HL-60 (cell line): Measurements from ENCODE around the gene CDKN2AIPNL.
"Not testable (repeated sequence)": the region's sequence is repeated elsewhere in the genome, so short reads cannot be mapped to it uniquely, and the experiment has no call there.

Experiments used
- DNase-seq, 2 experiments: peaks; one replicate each; pipeline ENCODE4 v3.0.0-alpha.2; 2010 to 2020; ENCODE audit warnings: low read depth in 1 of 2, low spot score in 1 of 2
- H3K27ac ChIP-seq: fragments of 250-450 bp; sonication (Bioruptor Pico); replicated peaks from 2 replicates; pipeline ENCODE4 v1.5.1; 2020; ENCODE audit warnings: mild to moderate bottlenecking, moderate library complexity
- H3K27me3 ChIP-seq: fragments of 250-450 bp; sonication (Bioruptor Pico); 2 replicates; pipeline ENCODE4 v1.5.1; 2021; ENCODE audit warnings: mild to moderate bottlenecking, moderate library complexity; ENCODE audit not compliant: insufficient read depth, poor library complexity, severe bottlenecking
- H3K4me3 ChIP-seq: replicated peaks from 2 replicates; pipeline ENCODE4 v1.5.1; 2011; ENCODE audit warnings: mild to moderate bottlenecking, control low read depth, low read length; ENCODE audit not compliant: insufficient read depth
- GABPA ChIP-seq: IDR thresholded peaks from 2 replicates; pipeline ENCODE4 v1.6.1; 2012; ENCODE audit warnings: low read depth
- POLR2AphosphoS5 ChIP-seq: IDR thresholded peaks from 2 replicates; pipeline ENCODE4 v1.6.1; 2012; ENCODE audit warnings: low read depth
- SPI1 ChIP-seq: IDR thresholded peaks from 2 replicates; pipeline ENCODE4 v1.6.1; 2012; ENCODE audit warnings: low read depth, mild to moderate bottlenecking, borderline replicate concordance
- TF ChIP-seq, protein P1 (sequence below): IDR thresholded peaks from one replicate; pipeline ENCODE4 v1.5.1; 2011; ENCODE audit warnings: low read length, control low read depth, inconsistent platforms; ENCODE audit not compliant: insufficient read depth
- TF ChIP-seq, protein P2 (sequence below): IDR thresholded peaks from 2 replicates; pipeline ENCODE4 v1.6.1; 2012; ENCODE audit warnings: low read depth; ENCODE audit not compliant: insufficient replicate concordance

Gene CDKN2AIPNL

DNA sequence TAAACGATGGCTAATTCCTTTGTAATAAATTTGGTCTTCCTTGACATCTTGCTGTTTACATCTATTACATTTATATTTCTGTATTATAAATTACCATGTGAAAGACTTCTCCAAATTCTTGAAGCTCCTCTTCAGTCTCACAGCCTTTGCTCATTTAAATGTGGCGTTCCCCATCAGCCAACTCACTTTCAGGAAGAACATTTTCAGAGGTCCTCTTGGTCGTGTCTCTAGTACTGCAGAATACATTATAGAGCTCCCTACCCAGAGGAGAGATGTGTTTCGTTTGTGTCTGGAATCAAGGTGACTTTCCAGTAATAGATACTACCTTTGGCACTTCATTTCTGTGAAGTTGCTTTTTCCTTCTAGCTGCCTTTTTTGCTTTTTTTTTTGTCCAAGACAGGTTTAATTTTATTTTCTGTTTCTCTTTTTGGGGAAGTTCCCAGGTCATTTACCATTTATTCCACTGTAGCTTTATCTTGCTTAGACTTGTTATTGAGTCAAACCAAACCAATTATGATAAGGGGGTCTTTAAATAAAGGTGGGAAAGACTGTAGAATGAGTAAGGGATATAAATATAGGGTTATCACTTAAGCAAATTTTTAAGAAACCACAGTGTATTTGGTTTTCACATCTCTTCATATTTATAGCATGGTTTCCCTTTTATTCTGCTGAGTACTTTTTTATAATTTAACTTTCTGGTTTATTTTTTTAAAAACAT lies 27.5 kb downstream of the CDKN2AIPNL start:
- H3K4me3 ChIP-seq: no peak overlapping the region
- no peak overlapping the region for H3K27ac ChIP-seq
- no peaks in the 10 kb centered on the region for H3K27me3 ChIP-seq
- TF ChIP-seq, protein P1, sequence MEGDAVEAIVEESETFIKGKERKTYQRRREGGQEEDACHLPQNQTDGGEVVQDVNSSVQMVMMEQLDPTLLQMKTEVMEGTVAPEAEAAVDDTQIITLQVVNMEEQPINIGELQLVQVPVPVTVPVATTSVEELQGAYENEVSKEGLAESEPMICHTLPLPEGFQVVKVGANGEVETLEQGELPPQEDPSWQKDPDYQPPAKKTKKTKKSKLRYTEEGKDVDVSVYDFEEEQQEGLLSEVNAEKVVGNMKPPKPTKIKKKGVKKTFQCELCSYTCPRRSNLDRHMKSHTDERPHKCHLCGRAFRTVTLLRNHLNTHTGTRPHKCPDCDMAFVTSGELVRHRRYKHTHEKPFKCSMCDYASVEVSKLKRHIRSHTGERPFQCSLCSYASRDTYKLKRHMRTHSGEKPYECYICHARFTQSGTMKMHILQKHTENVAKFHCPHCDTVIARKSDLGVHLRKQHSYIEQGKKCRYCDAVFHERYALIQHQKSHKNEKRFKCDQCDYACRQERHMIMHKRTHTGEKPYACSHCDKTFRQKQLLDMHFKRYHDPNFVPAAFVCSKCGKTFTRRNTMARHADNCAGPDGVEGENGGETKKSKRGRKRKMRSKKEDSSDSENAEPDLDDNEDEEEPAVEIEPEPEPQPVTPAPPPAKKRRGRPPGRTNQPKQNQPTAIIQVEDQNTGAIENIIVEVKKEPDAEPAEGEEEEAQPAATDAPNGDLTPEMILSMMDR: no peak
- TF ChIP-seq SPI1 (no peak), POLR2AphosphoS5 (no peak), GABPA (no peak)
- TF ChIP-seq, protein P2, sequence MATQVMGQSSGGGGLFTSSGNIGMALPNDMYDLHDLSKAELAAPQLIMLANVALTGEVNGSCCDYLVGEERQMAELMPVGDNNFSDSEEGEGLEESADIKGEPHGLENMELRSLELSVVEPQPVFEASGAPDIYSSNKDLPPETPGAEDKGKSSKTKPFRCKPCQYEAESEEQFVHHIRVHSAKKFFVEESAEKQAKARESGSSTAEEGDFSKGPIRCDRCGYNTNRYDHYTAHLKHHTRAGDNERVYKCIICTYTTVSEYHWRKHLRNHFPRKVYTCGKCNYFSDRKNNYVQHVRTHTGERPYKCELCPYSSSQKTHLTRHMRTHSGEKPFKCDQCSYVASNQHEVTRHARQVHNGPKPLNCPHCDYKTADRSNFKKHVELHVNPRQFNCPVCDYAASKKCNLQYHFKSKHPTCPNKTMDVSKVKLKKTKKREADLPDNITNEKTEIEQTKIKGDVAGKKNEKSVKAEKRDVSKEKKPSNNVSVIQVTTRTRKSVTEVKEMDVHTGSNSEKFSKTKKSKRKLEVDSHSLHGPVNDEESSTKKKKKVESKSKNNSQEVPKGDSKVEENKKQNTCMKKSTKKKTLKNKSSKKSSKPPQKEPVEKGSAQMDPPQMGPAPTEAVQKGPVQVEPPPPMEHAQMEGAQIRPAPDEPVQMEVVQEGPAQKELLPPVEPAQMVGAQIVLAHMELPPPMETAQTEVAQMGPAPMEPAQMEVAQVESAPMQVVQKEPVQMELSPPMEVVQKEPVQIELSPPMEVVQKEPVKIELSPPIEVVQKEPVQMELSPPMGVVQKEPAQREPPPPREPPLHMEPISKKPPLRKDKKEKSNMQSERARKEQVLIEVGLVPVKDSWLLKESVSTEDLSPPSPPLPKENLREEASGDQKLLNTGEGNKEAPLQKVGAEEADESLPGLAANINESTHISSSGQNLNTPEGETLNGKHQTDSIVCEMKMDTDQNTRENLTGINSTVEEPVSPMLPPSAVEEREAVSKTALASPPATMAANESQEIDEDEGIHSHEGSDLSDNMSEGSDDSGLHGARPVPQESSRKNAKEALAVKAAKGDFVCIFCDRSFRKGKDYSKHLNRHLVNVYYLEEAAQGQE: no peak
- no peak for DNase-seq

DNA sequence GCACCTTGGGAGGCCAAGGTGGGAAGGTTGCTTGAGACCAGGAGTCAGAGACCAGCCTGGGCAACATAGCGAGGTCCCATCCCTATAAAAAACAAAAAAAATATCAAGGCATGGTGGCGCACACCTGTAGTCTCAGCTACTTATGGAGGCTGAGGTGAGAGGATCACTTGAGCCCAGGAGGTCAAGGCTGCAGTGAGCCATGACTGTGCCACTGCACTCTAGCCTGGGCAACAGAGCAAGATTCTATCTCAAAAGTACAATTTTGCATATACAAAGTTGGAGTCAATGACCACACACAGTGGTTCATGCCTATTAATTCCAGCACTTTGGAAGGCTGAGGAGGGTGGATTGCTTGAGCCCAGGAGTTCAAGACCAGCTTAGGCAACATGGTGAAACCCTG lies 29.5 kb downstream of the CDKN2AIPNL start:
- not testable (repeated sequence) for H3K27ac ChIP-seq

DNA sequence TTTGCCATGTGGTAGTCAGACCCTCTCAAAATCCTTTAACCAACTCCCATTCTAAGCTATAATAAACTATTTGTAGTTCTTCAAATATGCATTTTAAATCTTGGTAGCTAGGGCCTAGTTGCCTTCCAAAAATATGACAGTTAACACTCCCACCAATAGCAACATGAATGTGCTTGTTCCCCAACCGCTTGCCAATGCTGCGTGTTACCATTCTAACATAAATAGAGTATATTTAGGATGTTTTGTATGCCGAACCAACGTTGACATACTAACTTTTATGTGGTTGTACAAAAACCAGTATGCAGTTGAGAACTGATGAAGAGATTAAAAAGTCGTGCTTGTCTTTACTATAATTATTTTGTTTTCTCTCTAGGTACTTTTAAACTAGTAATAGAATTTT lies 31.3 kb downstream of the CDKN2AIPNL start:
- no peak for DNase-seq

More for the DNA sequence above, 29.5 kb downstream of the CDKN2AIPNL start:
- not testable (repeated sequence) for H3K4me3 ChIP-seq, DNase-seq, H3K27me3 ChIP-seq

DNA sequence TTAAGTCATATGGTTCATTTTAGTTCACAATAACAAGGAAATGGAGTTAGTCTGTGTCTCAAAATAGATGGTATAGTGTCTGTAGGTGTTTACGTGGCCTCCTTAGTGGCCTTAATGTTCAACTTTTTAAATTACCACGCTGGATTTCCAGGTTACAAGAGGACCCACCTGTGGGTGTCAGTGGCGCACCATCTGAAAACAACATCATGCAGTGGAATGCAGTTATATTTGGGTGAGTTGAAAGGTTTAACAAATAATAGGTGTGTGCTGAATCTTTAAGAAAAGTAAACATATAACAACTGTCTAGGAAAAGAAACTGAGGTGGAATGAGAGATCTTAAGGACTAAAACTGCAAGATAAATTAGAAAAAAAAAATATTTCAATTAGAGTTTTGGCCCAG lies 37.4 kb downstream of the CDKN2AIPNL start:
- H3K27ac ChIP-seq: no peak overlapping the region
- DNase-seq: no peak
- H3K27me3 ChIP-seq: no peaks in the 10 kb centered on the region
- TF ChIP-seq, protein P1: no peak
- TF ChIP-seq POLR2AphosphoS5 (no peak), GABPA (no peak)
- no peak overlapping the region for H3K4me3 ChIP-seq

More for the DNA sequence above, 31.3 kb downstream of the CDKN2AIPNL start:
- Histone ChIP-seq H3K27me3 (no peaks in the 10 kb centered on the region), H3K27ac (no peak overlapping the region), H3K4me3 (no peak overlapping the region)
- TF ChIP-seq, protein P1: no peak
- TF ChIP-seq, protein P2: no peak
- no peak for TF ChIP-seq SPI1
- no peak for TF ChIP-seq GABPA
- TF ChIP-seq POLR2AphosphoS5: no peak

DNA sequence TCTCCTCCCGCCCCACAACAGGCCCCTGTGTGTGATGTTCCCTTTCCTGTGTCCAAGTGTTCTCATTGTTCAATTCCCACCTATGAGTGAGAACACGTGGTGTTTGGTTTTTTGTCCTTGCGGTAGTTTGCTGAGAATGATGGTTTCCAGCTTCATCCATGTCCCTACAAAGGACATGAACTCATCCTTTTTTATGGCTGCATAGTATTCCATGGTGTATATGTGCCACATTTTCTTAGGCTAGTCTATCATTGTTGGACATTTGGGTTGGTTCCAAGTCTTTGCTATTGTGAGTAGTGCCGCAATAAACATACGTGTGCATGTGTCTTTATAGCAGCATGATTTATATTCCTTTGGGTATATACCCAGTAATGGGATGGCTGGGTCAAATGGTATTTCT lies 38.0 kb downstream of the CDKN2AIPNL start:
- not testable (repeated sequence) for H3K27me3 ChIP-seq, H3K4me3 ChIP-seq

More for the DNA sequence above, 38.0 kb downstream of the CDKN2AIPNL start:
- DNase-seq, H3K27ac ChIP-seq: not testable (repeated sequence)
